Tibial nerve (tissue), 4 donors: Measurements from ENCODE around the gene USP17L5. TPM values are rescaled to one million over a fixed set of nuclear protein-coding genes. Genes with fewer than 3 reads are reported as not detected.
"Not testable (repeated sequence)": the region's sequence is repeated elsewhere in the genome, so short reads cannot be mapped to it uniquely, and the experiment has no call there.

Source experiments
- DNase-seq, 2 donors: peaks; one replicate each; pipeline ENCODE4 v3.0.0-alpha.2; 2019; ENCODE audit warnings: low spot score in 2 of 2
- H3K27ac ChIP-seq, 4 donors: fragments of 200-600 bp; sonication (generic) in 3 of 4; one replicate each; pipeline ENCODE4 v1.5.1; 2017 to 2019; ENCODE audit warnings: mild to moderate bottlenecking in 1 of 4
- H3K27me3 ChIP-seq, 2 donors: fragments of 200-600 bp; sonication (generic) in 1 of 2; one replicate each; pipeline versions ENCODE4 v1.5.1 to v1.6.0; 2017 to 2019
- H3K36me3 ChIP-seq, 3 donors: fragments of 200-600 bp; sonication (generic); one replicate each; pipeline ENCODE4 v1.5.1; 2018 to 2019
- H3K4me1 ChIP-seq, 4 donors: fragments of 200-600 bp; sonication (generic) in 3 of 4; one replicate each; pipeline ENCODE4 v1.5.1; 2017 to 2019
- H3K4me3 ChIP-seq, 4 donors: fragments of 200-600 bp; sonication (generic) in 3 of 4; one replicate each; pipeline ENCODE4 v1.5.1; 2017 to 2019; ENCODE audit warnings: mild to moderate bottlenecking in 1 of 4, moderate library complexity in 1 of 4
- H3K9me3 ChIP-seq, 4 donors: fragments of 200-600 bp; sonication (generic) in 3 of 4; one replicate each; pipeline ENCODE4 v1.5.1; 2017 to 2019
- WGBS, 2 donors: methylation state at CpG; one replicate each; pipeline ENCODE4 v1.1.5; 2018; 5-methylcytosine and 5-hydroxymethylcytosine counted together
- total RNA-seq, 4 donors: library from RNA; depleted of rRNA; stranded (reverse); fragments of >200 nt; gene quantifications; one replicate each; pipeline ENCODE4 v1.1.0, GENCODE V29; 2016

The USP17L5 gene
- total RNA-seq, result not detected

- not testable (repeated sequence) for H3K4me3 ChIP-seq, H3K4me1 ChIP-seq, H3K27ac ChIP-seq, DNase-seq, H3K36me3 ChIP-seq, H3K9me3 ChIP-seq, H3K27me3 ChIP-seq
- no CpG with 5 or more reads among the region's 15 CpGs for WGBS, 2 donors
These were observed at the start of gene USP17L5 for GRCh38 chr4:9339103-9339502. Gene USP17L5, plus strand, starts transcription at chr4:9339403. Its CDS starts 0 bp downstream, at chr4:9339403.

GRCh38 chr4:9324191-9324590 is 15.0 kb upstream of the USP17L5 start:
- not testable (repeated sequence) for H3K4me3 ChIP-seq, DNase-seq, H3K27ac ChIP-seq, H3K36me3 ChIP-seq, H3K9me3 ChIP-seq, H3K27me3 ChIP-seq, H3K4me1 ChIP-seq
- 76 to 86% methylated on average over 5 to 9 of the region's 13 CpGs for WGBS, 2 donors

GRCh38 chr4:9324865-9325264 is 14.3 kb upstream of the USP17L5 start, which contains the start of gene USP17L24:
Gene USP17L24, plus strand, starts transcription at chr4:9325165. Its CDS starts 0 bp downstream, at chr4:9325165.
- not testable (repeated sequence) for H3K4me3 ChIP-seq, H3K9me3 ChIP-seq, H3K36me3 ChIP-seq, H3K27me3 ChIP-seq, H3K27ac ChIP-seq, DNase-seq, H3K4me1 ChIP-seq
- no CpG with 5 or more reads among the region's 15 CpGs for WGBS, 2 donors

DNA sequence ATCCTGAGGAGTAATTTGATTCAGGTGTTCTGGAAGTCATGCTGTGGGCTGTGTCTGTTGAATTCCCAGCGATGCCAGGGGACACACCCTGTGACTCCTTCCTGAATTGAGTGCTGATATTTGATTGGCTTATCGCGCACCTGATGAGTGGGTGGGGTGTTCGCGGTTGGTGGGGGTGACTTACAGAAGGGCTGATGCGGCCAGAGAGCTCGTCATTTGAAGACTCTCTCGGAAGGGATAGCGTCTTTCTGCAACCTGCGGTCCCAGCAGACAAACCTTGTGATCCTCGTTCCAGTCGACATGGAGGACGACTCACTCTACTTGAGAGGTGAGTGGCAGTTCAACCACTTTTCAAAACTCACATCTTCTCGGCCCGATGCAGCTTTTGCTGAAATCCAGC is 9.6 kb upstream of the USP17L5 start, which contains the start of gene USP17L25:
USP17L25 (plus strand) TSS at position 301 of the 400 bp plus-strand sequence; CDS start at position 301, 0 bp downstream.
- not testable (repeated sequence) for DNase-seq, H3K4me1 ChIP-seq
- no CpG with 5 or more reads among the region's 15 CpGs for WGBS, 2 donors

DNA sequence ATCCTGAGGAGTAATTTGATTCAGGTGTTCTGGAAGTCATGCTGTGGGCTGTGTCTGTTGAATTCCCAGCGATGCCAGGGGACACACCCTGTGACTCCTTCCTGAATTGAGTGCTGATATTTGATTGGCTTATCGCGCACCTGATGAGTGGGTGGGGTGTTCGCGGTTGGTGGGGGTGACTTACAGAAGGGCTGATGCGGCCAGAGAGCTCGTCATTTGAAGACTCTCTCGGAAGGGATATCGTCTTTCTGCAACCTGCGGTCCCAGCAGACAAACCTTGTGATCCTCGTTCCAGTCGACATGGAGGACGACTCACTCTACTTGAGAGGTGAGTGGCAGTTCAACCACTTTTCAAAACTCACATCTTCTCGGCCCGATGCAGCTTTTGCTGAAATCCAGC is 4.8 kb upstream of the USP17L5 start, which contains the start of gene USP17L26:
USP17L26 (plus strand) TSS at position 301 of the 400 bp plus-strand sequence; CDS start at position 301, 0 bp downstream.
- not testable (repeated sequence) for H3K4me1 ChIP-seq, H3K27me3 ChIP-seq, H3K27ac ChIP-seq, H3K4me3 ChIP-seq, H3K9me3 ChIP-seq, DNase-seq, H3K36me3 ChIP-seq
- no CpG with 5 or more reads among the region's 15 CpGs for WGBS, 2 donors

More for the DNA sequence above, 9.6 kb upstream of the USP17L5 start, which contains the start of gene USP17L25:
- not testable (repeated sequence) for H3K27ac ChIP-seq, H3K36me3 ChIP-seq, H3K27me3 ChIP-seq, H3K4me3 ChIP-seq, H3K9me3 ChIP-seq

DNA sequence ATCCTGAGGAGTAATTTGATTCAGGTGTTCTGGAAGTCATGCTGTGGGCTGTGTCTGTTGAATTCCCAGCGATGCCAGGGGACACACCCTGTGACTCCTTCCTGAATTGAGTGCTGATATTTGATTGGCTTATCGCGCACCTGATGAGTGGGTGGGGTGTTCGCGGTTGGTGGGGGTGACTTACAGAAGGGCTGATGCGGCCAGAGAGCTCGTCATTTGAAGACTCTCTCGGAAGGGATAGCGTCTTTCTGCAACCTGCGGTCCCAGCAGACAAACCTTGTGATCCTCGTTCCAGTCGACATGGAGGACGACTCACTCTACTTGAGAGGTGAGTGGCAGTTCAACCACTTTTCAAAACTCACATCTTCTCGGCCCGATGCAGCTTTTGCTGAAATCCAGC is 4.6 kb downstream of the USP17L5 start, which contains the start of gene USP17L27:
USP17L27 (plus strand) TSS at position 301 of the 400 bp plus-strand sequence; CDS start at position 301, 0 bp downstream.
- no CpG with 5 or more reads among the region's 15 CpGs for WGBS, 2 donors
- not testable (repeated sequence) for H3K27ac ChIP-seq, H3K9me3 ChIP-seq

GRCh38 chr4:9348593-9348992 is 9.4 kb downstream of the USP17L5 start, which contains the start of gene USP17L28:
Gene USP17L28, plus strand, starts transcription at chr4:9348893. Its CDS starts 0 bp downstream, at chr4:9348893.
- DNase-seq, result not testable (repeated sequence)
- no CpG with 5 or more reads among the region's 15 CpGs for WGBS, 2 donors

More for the DNA sequence above, 4.6 kb downstream of the USP17L5 start, which contains the start of gene USP17L27:
- H3K4me3 ChIP-seq, DNase-seq, H3K4me1 ChIP-seq, H3K27me3 ChIP-seq, H3K36me3 ChIP-seq: not testable (repeated sequence)

DNA sequence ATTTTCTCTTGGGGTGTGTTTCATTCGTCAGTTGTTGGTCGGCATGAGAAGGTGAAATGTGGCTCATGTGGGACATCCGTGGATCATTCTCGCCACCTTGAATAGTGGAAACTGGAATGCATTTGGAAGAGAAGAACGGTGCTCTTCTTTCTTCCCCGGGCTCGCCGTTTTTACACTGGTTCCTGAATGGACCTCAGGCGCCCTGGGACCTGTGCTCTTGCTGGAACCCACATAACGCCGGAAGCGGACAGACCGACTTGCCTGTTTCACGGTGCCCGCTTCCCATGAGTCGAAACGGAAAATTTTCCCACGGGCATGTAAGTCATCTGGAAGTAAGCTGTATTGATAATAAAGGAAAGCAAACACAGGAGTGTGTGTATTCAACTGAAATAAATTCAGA is 11.7 kb downstream of the USP17L5 start:
- H3K27ac ChIP-seq, H3K4me1 ChIP-seq, DNase-seq: not testable (repeated sequence)

More at GRCh38 chr4:9348593-9348992, 9.4 kb downstream of the USP17L5 start, which contains the start of gene USP17L28:
- H3K9me3 ChIP-seq, H3K27ac ChIP-seq, H3K27me3 ChIP-seq, H3K4me1 ChIP-seq, H3K4me3 ChIP-seq, H3K36me3 ChIP-seq: not testable (repeated sequence)

GRCh38 chr4:9353338-9353737 is 14.1 kb downstream of the USP17L5 start, which contains the start of gene USP17L29:
Gene USP17L29, plus strand, starts transcription at chr4:9353638. Its CDS starts 0 bp downstream, at chr4:9353638.
- DNase-seq, result not testable (repeated sequence)
- WGBS, 2 donors, result no CpG with 5 or more reads among the region's 15 CpGs

More for the DNA sequence above, 11.7 kb downstream of the USP17L5 start:
- H3K27me3 ChIP-seq, H3K4me3 ChIP-seq, H3K9me3 ChIP-seq, H3K36me3 ChIP-seq: not testable (repeated sequence)
- no CpG with 5 or more reads among the region's 18 CpGs for WGBS, 2 donors

DNA sequence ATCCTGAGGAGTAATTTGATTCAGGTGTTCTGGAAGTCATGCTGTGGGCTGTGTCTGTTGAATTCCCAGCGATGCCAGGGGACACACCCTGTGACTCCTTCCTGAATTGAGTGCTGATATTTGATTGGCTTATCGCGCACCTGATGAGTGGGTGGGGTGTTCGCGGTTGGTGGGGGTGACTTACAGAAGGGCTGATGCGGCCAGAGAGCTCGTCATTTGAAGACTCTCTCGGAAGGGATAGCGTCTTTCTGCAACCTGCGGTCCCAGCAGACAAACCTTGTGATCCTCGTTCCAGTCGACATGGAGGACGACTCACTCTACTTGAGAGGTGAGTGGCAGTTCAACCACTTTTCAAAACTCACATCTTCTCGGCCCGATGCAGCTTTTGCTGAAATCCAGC is 23.6 kb downstream of the USP17L5 start, which contains the start of gene USP17L30:
USP17L30 (plus strand) TSS at position 301 of the 400 bp plus-strand sequence; CDS start at position 301, 0 bp downstream.
- DNase-seq, H3K9me3 ChIP-seq, H3K4me1 ChIP-seq, H3K4me3 ChIP-seq, H3K27me3 ChIP-seq, H3K36me3 ChIP-seq, H3K27ac ChIP-seq: not testable (repeated sequence)
- WGBS, 2 donors, result no CpG with 5 or more reads among the region's 15 CpGs

More at GRCh38 chr4:9353338-9353737, 14.1 kb downstream of the USP17L5 start, which contains the start of gene USP17L29:
- not testable (repeated sequence) for H3K27ac ChIP-seq, H3K4me3 ChIP-seq, H3K9me3 ChIP-seq, H3K36me3 ChIP-seq, H3K27me3 ChIP-seq, H3K4me1 ChIP-seq

DNA sequence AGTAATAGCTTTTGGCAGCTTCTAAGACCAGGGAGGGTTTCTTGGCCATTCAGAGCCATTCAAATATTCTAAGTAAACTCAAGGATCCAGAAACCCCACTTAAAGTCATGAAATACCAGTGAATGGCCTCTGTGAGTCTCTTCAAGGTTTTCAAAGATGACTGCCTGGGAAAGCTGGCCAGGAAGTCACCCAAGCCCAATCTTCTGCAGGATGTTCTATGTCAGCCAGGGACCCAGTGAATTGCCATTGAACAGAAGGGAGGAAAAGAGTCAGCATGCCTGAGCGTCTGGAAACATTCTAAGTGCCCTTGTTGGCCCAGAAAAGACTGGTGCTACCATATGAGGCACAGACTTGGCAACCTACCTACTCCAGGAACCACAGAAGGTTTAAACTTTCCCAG is 40.7 kb downstream of the USP17L5 start:
- not testable (repeated sequence) for H3K36me3 ChIP-seq, H3K9me3 ChIP-seq, H3K27ac ChIP-seq, H3K4me1 ChIP-seq, H3K27me3 ChIP-seq, H3K4me3 ChIP-seq, DNase-seq
- 38 to 53% methylated on average over 1 of the region's 1 CpG for WGBS, 2 donors
